Measurements from ENCODE around the gene ZNF575.
"Not testable (repeated sequence)": the region's sequence is repeated elsewhere in the genome, so short reads cannot be mapped to it uniquely, and the experiment has no call there.

ZNF575 gene

DNA sequence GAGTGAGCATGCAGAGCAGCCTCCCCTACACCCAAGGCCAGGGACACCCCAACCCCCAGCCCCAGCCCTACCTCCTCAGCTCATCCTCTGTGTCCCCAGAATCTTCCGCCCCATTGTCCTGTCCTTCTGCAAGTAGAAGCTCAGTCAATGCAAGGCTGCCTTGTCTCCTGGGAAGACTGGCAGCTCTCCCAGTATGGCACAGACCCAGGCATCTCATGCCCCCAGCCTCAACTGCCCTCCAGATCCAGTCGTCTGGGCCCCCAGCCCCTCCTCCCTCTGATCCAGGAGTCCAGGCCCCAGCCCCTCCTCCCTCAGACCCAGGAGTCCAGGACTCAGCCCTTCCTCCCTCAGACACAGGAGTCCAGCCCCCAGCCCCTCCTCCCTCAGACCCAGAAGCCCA lies 13.0 kb downstream of the ZNF575 start:
- no peak for DNase-seq

DNA sequence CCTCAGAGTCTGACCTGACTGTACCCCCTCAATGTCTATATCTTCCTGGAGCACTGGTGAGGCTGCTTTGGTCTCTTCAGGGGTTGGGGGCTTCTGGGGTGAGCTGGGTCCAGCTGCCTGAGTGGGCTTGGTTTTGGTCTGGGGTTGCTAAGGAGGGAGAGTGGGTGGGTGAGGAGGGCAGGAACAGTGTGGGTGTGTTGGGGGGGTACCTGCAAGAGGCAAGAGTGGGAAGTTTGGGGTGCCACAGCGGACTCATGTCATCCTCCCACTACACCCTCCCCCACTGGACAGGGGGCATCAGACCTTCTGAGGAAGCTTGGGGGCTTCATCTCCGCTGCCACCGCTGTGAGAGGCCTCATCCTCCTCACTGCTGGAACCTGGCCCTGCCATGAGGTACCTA lies 13.6 kb downstream of the ZNF575 start:
- DNase-seq, result no peak

DNA sequence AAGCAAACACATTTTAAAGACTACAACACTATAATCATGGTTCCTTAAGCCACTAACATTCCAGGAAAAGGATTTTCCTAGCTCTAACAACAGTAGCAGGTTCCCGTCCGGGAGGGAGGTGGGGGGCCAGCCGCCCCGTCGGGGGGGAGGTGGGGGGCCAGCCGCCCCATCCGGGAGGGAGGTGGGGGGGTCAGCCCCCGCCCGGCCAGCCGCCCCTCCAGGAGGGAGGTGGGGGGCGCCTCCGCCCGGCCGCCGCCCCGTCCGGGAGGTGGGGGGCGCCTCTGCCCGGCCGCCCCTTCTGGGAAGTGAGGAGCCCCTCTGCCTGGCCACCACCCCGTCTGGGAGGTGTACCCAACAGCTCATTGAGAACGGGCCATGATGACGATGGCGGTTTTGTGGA lies 14.9 kb downstream of the ZNF575 start:
- DNase-seq, result not testable (repeated sequence)

DNA sequence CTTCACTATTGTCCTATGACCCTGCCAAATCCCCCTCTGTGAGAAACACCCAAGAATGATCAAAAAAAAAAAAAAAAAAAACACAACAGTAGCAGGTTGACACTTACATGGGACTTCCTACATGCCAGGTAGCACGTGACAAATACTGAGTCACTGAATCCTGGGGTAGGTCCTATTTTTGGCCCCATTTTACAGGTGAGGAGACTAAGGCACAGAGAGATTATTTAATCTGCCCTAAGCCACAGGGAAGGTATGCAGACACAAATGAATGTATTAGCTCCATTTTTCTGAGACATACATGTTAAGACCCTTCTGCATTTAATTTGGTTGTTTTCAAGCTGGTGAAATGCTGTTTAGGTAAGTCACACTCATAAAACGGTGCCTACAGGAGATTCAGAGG lies 15.7 kb downstream of the ZNF575 start:
- DNase-seq, result no peak

DNA sequence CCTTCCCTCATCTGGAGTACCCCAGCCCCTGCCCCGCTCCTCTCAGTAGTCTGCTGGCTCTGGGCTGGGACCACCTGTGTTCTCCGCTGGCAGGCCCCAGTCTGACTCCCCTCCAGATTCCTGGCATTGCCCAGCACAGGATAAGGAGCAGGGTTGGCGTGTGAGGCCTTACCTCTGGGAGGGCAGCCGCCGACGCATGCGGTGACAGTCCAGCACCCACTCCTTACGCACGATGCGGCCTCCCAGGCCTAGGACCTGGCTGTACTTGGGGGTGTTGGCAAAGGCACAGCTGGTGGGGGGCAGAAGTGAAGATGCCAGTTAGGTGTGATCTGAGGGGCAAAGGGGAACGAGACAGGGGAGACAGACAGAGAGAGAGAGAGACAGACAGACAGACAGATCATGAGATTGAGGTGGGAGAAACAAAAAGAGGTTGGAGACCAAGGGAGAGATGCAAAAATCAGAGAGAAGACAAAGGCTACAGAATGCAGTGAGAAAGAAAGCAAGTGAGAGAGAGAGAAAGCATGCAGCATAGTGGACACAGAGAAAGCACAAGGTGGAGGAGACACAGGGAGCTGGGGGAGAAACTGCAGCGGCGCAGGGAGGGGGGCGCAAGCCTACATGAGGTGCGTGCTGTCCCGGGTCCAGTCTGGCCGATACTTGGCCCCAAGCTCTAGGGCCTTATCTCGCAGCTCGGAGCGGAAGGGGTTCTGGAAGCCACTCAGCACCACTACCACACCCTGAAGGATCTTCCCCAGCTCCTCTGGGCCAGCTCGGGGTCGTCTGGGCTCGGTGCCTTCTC lies 18.6 kb downstream of the ZNF575 start:
- DNase-seq, result no peak

DNA sequence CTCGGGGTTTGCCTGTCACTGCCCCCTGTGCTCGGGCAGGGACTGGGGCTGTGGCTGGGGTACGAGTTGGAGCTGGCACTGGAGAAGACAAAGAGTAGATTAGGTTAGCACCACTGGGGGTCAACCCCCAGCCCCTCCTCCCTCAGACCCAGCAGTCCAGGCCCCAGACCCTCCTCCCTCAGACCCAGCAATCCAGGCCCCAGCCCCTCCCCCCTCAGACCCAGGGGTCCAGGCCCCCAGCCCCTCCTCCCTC lies 19.1 kb downstream of the ZNF575 start:
- no peak for DNase-seq

DNA sequence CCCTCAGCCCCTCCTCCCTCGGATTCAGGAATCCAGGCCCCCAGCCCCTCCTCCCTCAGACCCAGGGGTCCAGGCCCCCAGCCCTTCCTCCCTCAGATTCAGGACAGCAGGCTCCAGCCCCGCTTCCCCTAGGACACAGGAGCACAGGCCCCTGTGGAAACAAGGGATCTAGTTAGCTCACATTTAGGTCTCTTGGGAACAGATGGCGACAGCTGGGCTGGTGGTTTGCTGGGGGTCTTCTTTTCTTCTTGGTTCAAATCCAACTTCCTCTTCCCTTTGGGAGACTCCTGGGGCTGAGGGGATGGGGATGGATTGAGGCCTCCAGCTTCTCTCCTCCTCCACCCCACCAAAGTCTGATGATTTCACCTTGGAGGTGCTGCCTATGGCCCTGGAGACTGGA lies 19.6 kb downstream of the ZNF575 start:
- no peak for DNase-seq

DNA sequence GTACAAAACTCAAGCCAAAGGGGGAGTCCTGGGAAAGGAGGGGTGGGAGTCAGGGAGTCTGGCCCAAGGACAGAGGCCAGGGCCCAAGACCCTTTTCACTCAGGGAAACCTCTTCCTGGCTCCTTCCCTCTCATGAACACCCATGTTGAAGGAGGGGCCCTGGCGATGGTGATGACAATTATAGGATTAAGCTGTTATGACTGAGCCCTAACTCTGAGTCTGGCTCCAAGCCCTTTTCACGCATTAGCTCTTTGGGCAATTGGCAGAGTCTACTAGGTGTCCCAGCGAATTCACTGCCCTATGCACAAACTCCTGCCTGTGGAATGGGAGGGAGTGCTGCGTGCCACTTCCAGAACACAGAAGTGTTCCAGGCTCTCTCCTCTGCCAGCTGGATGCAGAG lies 20.7 kb downstream of the ZNF575 start:
- DNase-seq, result no peak

DNA sequence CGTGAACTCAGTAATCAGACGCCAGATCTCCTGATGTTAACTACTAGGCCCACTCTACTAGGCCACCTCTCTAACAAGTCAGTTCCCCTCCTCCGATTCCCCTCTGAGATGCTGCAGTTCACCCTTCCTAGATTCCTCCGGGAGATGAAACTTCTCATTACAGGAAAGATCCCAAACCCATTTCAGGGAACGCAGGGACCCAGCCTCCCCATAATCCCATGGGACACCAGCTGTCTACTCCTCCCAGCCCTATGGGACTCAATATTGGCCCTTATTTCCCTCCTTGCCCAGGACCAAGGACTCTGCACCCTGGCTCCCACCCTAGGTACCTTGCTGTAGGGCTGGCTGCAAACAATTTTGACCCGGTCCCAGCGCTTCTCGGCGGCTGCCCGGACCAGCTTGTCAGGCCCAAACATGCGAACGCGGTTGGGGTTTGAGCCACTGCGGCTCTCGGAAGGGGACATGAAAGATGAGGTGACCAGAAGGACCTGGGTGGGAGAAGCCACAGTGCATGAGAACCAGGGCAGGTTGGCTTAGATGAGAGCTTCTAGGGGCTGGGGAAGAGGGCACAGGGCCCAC lies 21.4 kb downstream of the ZNF575 start:
- no peak for DNase-seq

DNA sequence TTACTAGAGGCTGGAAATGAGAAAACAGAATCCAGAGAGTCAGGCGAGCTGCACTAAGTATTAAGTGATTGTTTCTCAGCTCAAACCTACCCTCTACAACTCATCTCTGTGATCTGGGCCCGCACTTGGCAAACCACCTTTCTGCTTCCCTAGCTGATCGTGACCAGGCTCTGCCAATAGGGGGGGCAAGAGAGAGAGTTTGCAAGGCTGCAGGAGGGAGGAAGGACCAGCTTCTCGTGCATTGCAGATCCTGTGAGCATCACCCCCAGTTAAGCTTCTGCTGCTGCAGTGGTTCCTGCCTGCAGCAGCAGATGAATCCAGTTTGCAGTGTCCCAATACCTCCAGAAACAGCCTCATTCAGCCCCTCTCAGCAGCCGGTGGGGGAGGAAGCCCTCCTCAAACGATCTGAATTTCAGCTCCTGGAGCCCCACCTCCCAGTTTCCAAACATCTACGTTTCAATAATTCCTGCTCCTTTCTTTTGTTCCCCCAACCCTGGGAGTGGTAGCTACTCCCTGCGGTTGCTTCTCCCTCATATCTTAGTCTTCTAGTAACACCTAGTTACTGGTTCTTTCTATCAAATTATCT lies 22.3 kb downstream of the ZNF575 start:
- peak; percentile 17 for DNase-seq

DNA sequence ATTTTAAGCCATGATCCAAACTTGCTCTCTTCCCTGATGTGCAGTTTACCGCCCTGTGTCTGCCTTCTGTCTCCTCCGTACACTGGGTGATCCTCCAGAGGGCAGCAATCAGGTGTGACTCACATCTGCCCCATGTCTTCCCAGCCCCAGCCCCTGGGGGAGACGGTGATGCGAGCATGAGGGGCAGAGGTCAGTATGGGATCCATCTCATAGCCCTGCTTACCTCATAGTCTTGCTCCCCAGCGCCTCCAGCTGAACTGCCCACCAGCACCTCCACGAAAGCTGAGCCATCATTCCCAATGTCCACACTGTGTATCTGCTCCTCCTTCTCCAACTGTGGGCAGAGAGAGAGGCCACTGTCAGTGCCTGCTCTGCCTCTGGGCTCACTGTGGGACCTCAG lies 27.7 kb downstream of the ZNF575 start:
- DNase-seq, result no peak

DNA sequence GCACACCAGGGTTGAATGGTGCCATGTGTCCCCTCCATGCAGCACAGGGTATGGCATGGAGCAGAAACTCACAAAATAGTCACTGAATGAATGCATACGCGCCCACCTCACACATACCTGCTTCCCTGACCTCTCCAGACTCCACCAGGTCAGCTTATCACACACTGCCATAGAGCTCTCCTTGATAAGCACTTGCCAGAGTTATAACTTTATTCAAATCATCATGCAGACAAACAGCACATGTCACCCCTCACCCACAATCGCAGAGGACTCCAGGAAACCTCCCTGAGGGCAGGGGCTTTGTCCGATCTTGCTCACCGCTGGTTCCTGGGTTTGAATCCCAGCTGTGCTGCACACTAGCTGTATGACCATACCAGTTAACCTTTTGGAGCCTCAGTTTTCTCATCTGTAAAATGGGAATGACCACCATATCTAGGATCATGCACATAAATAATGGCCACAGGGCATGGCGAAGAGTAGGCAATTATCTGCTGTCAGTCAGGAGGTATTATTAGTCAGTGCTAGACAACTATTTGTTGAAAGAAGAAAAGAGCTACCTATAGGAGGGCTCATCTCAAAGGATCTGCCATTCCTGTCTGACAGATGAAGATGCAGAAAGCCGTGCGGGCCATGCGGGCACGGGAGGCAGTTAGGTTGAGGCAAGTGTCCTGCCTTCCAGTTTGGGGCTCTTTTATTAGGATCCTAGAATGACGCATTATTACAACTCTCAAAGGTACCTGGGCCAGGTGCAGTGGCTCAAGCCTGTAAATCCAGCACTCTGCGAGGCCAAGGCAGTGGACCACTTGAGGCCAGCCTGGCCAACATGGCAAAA lies 28.4 kb downstream of the ZNF575 start:
- no peak for DNase-seq

DNA sequence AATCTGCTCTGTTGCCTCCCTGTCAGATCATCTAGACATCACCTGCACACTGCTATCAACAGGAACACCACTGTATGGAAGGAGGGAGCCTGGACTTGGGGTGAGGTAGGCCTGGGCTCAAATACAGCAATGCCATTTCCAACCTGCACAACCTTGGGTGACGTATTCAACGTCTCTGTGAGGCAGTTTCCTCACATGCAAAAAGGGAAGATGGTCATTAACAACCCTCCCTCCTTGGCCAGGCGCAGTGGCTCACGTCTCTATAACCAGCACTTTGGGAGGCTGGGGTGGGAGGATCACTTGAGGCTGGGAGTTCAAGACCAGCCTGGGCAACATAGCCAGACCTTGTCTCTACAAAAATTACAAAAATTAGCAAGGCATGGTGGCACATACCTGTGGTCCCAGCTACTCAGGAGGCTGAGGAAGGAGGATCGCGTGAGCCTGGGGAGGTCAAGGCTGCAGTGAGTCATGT lies 29.3 kb downstream of the ZNF575 start:
- DNase-seq, result no peak

DNA sequence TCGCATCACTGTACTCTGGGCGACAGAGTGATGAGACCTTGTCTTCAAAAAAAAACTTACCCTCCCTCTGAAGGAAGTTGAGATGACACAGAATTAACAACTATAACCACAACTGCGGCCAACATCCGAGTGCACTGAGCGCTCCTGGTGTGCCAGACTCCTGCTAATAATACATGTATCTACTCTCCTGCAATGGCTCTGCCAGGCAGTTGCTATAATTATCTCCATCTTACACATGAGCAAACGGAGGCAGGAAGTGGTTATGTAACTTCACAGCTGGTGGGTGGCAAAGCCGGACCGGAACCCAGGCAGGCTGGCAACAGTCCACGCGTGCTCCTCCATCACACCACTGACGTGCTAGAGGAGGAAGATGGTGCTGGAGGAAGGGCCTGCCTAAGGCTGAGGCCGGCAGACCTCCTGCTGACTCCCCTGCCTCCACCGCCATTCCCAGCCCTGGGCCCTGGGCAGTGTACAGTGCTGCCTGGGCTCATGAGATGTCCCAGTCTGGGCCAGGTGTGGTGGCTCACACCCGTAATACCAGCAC lies 29.8 kb downstream of the ZNF575 start:
- peak; percentile 5 for DNase-seq

DNA sequence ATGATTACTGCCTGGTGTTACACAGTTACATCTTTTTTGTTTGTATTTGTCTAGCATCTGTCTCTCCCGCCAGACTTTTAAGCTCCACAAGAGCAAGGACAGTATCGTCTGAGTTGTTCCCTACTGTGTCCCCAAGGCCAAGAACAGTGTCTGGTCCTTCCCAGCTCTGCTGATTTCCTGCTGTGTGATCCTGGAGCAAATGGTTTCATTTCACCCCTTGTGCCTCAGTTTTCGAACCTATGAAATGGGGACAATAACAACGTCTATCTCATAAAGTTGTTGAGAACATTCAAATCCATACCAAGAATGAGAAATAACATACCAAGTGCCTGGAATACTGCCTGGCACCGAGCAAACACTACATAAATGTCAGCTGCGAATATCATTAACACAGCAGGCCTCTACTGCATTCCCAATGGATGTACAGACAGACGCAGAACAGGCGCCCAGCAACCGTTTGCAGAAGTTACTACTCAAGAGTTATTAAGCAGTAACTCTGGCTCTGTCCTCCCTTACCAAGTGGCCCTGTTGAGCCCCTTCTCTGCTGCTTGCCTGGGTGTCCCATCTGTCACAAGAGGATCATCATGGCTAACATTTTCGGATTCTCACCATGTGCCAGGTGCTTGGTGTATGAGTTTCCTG lies 30.9 kb downstream of the ZNF575 start:
- DNase-seq, result no peak

DNA sequence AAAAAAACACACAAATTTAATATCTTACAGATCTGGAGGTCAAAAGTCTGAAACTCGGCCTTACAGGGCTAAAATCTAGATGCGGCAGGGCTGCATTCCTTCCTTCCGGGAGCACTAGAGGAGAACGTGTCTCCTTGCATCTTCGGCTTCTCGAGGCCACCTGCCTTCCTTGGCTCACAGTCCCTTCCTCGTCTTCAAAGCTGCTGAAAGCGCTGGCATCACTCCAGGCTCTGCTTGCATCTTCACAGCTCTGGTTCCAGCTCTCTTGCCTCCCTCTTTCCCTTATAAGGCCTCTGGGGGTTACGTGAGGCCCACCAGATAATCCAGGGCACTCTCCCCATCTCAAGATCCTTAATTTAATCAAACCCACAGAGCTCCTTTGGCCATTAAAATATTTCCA lies 31.8 kb downstream of the ZNF575 start:
- no peak for DNase-seq

DNA sequence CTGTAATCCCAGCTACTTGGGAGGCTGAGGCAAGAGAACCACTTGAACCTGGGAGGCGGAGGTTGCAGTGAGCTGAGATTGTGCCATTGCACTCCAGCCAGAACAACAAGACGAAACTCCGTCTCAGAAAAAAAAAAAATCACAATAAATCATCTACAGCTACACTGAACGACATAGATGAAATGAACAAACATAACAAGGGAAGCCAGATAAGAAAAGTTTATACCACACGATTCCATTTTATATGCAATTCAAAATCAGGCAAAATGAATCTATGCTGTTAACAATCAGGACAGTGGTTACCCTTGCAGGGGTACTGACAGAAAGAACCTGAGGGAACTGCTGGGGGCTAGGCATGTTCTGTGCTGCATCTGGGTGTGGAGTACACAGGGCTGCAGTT lies 36.7 kb downstream of the ZNF575 start:
- no peak for DNase-seq

DNA sequence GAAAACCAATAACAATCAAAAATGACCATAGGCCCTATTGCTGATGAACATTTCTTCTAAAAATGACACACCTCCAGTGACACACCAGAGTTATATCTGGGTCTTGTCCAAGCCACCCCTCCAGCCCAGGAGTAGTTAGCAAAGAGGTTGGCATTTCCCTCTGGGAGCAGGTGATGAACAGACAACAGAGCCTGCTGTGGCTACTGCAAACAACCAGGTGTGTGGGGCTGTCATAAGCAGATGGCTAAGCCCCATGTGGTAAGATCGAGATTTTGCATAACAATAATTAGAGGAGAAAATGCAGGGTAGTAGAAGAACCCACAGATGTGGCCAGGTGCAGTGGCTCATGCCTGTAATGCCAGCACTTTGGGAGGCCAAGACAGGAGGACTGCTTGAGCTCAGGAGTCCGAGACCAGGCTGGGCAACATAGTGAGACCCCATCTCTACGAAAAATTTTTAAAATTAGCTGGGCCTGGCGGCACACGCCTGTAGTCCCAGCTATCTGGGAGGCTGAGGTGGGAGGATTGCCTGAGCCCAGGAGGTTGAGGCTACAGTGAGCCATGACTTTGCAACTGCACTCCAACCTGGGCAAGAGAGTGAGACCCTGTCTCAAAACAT lies 37.3 kb downstream of the ZNF575 start:
- no peak for DNase-seq

DNA sequence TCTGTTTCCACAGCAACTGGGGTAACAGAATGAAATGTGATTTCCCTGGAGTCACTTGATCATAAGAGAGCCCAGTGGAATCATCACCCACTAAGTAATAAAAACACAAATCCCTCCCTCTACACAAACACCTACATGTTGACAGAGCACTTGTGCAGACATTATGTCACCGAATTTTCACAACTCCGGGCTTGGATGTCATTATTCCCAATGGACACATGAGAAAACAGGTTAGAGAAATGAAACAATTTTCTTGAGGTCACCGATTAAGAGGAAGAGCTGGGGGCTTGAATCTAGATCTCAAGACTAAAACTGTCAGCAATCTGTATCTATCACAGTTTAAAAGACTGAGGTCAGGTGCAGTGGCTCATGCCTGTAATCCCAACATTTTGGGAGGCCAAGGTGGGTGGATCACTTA lies 39.2 kb downstream of the ZNF575 start:
- no peak for DNase-seq

DNA sequence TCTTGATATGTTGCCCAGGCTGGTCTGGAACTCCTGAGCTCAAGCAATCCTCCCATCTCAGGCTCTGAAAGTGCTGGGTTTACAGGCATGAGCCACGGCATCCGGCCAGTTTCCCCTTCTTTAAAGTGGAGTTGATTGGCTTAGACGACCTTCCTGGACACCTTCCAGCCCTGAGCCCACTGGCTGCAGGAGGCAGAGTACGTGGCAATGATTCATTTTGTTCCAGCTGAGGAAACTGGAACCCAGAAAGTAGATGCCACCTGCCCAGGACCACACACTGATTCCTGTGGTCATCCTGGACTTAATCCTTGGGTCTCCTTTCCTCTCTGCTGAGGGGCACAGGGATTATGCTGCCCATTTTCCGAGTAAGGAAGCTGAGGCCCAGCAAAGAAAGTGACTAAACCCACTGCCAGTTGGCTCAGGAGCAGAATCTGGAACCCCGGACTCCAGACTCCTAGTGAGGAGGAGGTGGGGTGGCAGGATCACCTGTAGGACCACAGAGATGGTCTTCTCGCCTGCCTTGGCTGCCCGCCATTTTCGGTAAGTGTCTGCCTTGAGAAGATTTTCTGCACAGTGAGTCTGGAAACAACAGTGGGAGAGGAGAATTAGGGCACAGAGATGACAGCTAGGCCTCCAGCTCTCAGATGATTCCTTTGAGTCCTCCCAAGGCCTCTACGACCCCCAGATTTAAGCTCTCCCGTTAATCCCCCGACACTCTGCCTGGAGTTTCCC lies 41.6 kb downstream of the ZNF575 start:
- DNase-seq, result no peak

DNA sequence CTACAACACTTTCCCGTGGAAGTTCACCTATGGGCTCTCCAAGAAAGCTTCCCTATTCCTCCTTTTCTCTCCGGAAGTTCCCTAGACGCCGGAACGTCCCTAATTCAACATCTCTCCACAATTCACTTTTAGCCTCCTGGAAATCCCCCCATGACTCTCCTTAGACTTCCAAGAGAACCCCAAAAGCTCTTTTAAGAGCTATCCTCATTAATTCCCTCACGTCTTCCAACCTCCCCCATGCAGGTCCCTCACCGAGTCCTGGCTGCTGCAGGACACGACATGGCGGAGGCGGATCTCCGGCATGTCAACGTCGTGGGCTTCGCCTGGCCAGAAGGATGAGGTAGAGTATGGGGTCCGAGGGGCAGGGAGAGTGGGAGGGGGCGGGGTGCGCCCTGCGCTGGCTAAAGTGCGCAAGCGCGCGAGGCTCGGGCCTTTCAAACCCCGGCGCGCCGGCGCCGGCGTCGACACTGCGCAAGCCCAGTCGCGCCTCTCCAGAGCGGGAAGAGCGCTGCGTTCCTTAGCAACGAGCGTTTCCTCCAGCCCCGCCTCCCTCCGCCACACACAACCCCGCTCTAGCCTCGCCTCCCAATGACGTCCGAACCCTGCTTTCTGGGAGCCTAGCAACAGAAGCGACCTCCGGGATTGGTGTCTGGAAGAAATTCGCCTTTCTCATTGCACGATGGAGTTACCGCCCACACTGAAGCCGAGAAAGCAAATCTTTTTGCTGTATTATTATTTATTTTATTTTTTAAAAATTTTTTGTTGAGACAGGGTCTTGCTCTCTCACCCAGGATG lies 42.4 kb downstream of the ZNF575 start, which contains the start of the genes PINLYP and XRCC1:
PINLYP (plus strand) TSS at position 646 of the 795 bp plus-strand sequence. CDS start 1,391 bp downstream, outside the sequence.
XRCC1 (minus strand) TSS at position 372 of the 795 bp plus-strand sequence; CDS start at position 303, 69 bp downstream.
- peak; percentile 96 for DNase-seq
